Activated CD4-positive, CD25-positive, alpha-beta regulatory T cell (primary cell): ENCODE results near the gene MIA.
A peak's percentile ranks its signal among the peaks of the same experiment; 100 is the strongest.
"Not testable (repeated sequence)": the region's sequence is repeated elsewhere in the genome, so short reads cannot be mapped to it uniquely, and the experiment has no call there.

ENCODE experiments used
- DNase-seq, 4 experiments: peaks; one replicate each; lab custom pipeline; 2025; lab: John Stamatoyannopoulos, UW

MIA gene

GRCh38 chr19:40822704-40823553, 47.6 kb downstream of the MIA start:
- DNase-seq, result not testable (repeated sequence)

- not testable (repeated sequence) for DNase-seq
These were observed 49.6 kb downstream of the MIA start for GRCh38 chr19:40824916-40825315.

GRCh38 chr19:40825460-40826095, 50.3 kb downstream of the MIA start:
- DNase-seq, result not testable (repeated sequence)

GRCh38 chr19:40826312-40826698, 51.0 kb downstream of the MIA start:
- not testable (repeated sequence) for DNase-seq

GRCh38 chr19:40826699-40827385, 51.5 kb downstream of the MIA start:
- peak in 1 of 4 experiments; percentile 28 for DNase-seq
